VCaP (cell line): Measurements from ENCODE around the gene GPATCH8.
"Not testable (repeated sequence)": the region's sequence is repeated elsewhere in the genome, so short reads cannot be mapped to it uniquely, and the experiment has no call there.

Experiments
- H3K27ac ChIP-seq: fragments of 450-650 bp; 2 replicates; pipeline ENCODE4 v1.5.1; 2017
- TF ChIP-seq, protein P1 (sequence below): fragments of 450-650 bp; conservative IDR thresholded peaks from 2 replicates; pipeline ENCODE4 v1.5.1; 2017; ENCODE audit warnings: mild to moderate bottlenecking, moderate library complexity

GPATCH8 gene

DNA sequence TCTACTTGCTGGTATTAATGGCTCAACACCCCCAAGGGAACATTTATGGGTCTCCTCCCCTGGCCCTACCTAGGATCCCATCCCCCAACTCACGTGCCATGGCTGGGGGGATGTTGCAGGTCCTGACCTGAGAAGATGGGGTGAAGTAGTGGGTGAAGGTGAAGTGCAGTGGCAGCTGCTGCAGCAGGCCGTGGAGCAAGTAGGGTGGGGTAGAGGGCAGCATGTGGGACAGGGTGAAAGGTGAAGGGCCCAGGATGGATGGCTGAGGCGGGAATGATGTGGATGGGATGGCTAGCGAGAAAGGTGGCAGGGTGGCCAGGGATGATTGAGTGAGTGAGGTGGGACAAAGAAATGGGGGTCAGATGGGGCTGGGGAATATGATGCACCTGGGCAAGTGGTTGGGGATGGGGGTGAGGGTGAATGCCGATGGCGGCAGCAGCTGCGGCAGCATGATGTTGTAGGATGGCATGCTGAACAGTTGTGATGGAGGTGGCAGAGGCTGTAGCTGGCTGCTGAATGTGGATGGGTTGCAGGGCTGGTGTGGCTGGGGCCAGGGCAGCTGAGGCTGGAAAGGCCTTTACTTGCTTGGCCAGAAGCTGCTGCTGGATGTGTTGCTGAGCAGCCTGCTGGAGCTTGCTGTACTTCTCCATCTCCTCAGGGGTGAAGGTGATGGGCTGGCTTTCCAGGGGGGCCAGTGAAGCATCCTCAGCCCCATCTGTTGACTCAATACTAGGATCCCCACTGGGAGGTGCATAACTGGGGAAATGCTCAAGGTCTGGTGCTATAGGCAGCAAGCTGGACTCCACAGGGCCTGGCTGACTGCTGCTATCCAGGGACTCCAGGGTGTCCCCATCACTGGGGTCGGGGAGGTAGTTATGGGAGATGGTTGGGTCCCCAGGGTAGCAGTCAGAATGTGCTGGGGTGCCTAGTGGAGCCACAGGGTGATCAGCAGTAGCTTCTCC, 105.4 kb downstream of the GPATCH8 start:
- TF ChIP-seq, protein P1, sequence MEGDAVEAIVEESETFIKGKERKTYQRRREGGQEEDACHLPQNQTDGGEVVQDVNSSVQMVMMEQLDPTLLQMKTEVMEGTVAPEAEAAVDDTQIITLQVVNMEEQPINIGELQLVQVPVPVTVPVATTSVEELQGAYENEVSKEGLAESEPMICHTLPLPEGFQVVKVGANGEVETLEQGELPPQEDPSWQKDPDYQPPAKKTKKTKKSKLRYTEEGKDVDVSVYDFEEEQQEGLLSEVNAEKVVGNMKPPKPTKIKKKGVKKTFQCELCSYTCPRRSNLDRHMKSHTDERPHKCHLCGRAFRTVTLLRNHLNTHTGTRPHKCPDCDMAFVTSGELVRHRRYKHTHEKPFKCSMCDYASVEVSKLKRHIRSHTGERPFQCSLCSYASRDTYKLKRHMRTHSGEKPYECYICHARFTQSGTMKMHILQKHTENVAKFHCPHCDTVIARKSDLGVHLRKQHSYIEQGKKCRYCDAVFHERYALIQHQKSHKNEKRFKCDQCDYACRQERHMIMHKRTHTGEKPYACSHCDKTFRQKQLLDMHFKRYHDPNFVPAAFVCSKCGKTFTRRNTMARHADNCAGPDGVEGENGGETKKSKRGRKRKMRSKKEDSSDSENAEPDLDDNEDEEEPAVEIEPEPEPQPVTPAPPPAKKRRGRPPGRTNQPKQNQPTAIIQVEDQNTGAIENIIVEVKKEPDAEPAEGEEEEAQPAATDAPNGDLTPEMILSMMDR: no peak
- H3K27ac ChIP-seq: no peak overlapping the region

DNA sequence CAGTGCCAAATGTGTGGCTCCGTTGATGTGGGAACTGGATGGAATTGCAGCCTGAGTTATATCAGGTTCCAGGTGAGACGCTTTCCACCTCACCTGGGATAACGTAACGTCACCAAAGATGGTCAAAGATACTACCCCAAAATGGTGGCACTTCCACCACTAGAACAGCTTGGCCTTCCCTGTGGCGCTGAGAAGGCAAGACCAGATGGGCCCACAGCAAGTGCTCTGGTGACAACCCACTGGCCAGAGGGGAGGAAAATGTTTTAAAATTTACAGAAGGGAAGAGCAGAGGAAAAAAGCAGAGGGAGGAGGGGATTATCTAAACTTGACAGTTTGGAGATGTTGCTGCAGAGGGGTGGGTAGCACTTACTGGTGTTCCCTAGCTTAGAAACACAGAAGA, 106.3 kb downstream of the GPATCH8 start:
- H3K27ac ChIP-seq: no peak overlapping the region
- TF ChIP-seq, protein P1: no peak

DNA sequence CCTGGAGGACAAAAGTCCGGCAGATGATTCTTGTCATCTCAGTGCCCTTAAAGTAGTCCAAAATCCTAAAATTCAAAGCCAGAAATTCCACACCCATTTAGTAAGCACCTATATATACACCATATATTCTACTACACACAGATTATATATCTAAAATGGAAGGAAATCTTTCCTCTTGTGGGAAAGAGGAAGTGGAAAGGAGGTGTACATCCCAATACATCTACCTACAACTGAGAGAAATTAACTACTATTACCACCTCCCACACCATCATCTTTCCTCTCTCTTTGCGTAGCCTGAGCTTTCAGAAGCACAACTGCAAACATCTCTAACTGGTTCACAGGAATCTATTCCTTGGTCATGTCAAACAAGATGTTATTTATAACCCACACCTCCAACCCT, 108.4 kb downstream of the GPATCH8 start:
- H3K27ac ChIP-seq: no peak overlapping the region
- TF ChIP-seq, protein P1: no peak

DNA sequence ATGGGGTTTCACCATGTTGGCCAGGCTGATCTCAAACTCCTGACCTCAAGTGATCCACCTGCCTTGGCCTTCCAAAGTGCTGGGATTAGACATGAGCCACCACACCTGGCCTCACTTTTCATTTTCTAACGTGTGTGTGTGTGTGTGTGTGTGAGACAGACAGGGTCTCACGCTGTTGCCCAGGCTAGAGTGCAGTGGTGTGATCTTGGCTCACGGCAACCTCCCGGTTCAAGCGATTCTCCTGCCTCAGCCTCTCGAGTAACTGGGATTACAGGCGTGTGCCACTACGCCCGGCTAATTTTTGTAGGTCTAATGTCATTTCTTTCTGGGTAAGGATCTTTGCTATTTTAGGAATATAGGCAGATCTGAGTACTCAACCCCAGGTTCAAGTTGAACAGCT, 109.1 kb downstream of the GPATCH8 start:
- not testable (repeated sequence) for H3K27ac ChIP-seq

DNA sequence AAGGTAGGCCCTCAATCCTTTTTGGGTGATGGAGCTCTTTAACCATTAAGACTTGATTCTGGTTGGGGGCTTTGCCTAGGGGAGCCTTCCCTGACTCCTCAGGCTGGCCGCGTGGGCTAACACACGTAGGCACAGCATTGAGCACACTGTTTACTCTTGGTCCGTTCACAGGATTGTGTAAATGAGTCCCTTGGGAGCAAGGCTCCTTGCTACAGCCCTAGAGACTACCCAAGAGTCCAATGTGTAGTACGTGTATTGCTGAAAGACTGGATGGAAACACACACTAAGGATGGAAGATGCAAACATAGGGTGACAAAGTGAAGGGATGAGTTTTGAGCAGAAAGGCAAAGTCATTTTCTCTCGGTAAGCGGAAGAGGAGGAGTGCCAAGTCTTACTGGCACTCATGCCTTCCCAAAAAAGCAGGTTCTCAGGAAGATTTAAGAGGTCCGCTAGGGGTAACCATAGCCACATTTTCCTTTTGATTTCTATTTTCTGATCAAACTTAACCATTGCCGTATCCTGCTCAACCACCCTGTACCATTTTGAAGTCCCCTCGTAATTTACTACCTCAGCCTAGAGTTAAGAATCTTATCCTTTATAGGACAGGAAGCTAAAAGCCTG, 112.8 kb downstream of the GPATCH8 start:
- H3K27ac ChIP-seq: no peak overlapping the region
- TF ChIP-seq, protein P1: no peak

DNA sequence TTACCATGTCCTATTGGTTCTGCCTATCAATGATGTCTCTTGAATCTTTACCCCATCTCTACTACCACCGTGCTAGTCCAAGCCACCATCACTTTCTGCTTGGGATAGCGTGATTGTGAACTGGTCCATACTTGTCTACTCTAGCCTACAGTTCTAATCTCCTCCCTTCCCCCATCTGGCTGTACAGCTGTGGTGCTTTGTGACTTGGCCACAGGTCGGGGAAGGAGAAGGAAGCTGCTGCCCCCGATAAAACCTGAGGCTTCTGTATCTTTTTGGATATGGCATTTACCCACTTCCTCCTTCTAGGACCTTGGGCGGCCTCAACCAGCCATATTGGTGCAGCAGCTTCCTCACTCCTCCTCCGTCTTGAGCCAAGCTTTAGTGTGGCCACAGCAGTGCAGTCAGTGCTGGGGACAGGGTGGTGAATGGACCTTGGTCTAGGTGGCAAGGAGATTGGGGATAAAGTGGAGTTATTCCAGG, 113.4 kb downstream of the GPATCH8 start:
- TF ChIP-seq, protein P1: no peak
- H3K27ac ChIP-seq: no peak overlapping the region

DNA sequence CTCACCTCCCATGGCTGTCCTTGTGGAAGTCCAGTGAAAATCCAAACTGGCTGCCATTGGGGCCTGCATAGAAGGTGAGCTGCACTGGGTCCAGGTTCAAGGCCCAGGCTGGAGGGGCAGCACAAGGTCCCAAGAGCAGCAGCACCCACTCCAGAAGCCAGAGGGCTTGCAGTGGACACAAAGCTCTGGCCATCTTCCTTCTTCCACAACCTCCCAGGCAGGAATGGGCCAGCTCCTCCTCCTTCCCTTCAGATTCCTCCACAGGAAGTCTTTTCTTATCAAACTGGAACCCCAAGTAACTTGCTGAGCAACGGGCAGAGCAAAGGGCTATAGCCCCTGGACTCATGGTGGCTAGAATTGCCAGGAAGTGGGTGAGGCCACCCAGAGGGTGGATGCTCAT, 113.9 kb downstream of the GPATCH8 start, which contains the start of gene ITGA2B:
Gene ITGA2B, minus strand, starts transcription at position 369 of the 400 bp plus-strand sequence. Its CDS starts 176 bp downstream, at position 193.
- no peak within 1 kb of the TSS for H3K27ac ChIP-seq
- TF ChIP-seq, protein P1: no peak
